Activated T-helper 17 cell treated with anti-CD3 and anti-CD28 coated beads, Interleukin-2, amount 50 U/mL, for 72 hours (primary cell): ENCODE results near the gene TUBGCP3. TPM values are rescaled to one million over a fixed set of nuclear protein-coding genes. Genes with fewer than 3 reads are reported as not detected.

Experiments
- ATAC-seq: fragments of 150-1000 bp; cut with Tn5 transposase; replicated peaks from 2 replicates; pipeline ENCODE4 v1.10.0; 2021; ENCODE audit warnings: mild to moderate bottlenecking, moderate library complexity
- H3K27ac Mint-ChIP-seq: one replicate; pipeline ENCODE4 v1.8.0; 2022; ENCODE audit warnings: mixed read lengths
- H3K27me3 Mint-ChIP-seq: one replicate; pipeline ENCODE4 v1.8.0; 2022; ENCODE audit warnings: mixed read lengths
- H3K36me3 Mint-ChIP-seq: one replicate; pipeline ENCODE4 v1.8.0; 2022; ENCODE audit warnings: low read depth, mild to moderate bottlenecking, mixed read lengths
- H3K4me1 Mint-ChIP-seq: one replicate; pipeline ENCODE4 v1.8.0; 2022; ENCODE audit warnings: mixed read lengths
- H3K4me3 Mint-ChIP-seq: one replicate; pipeline ENCODE4 v1.8.0; 2022; ENCODE audit warnings: mild to moderate bottlenecking, mixed read lengths
- H3K9me3 Mint-ChIP-seq: one replicate; pipeline ENCODE4 v1.8.0; 2022; ENCODE audit warnings: mixed read lengths
- total RNA-seq, 2 donors: library from RNA; stranded (reverse); gene quantifications; one replicate each; pipeline ENCODE4 v1.2.3, GENCODE V29; 2022

Gene TUBGCP3
- total RNA-seq, 2 donors from 2014 or later = 31.3 to 46.4 TPM

DNA sequence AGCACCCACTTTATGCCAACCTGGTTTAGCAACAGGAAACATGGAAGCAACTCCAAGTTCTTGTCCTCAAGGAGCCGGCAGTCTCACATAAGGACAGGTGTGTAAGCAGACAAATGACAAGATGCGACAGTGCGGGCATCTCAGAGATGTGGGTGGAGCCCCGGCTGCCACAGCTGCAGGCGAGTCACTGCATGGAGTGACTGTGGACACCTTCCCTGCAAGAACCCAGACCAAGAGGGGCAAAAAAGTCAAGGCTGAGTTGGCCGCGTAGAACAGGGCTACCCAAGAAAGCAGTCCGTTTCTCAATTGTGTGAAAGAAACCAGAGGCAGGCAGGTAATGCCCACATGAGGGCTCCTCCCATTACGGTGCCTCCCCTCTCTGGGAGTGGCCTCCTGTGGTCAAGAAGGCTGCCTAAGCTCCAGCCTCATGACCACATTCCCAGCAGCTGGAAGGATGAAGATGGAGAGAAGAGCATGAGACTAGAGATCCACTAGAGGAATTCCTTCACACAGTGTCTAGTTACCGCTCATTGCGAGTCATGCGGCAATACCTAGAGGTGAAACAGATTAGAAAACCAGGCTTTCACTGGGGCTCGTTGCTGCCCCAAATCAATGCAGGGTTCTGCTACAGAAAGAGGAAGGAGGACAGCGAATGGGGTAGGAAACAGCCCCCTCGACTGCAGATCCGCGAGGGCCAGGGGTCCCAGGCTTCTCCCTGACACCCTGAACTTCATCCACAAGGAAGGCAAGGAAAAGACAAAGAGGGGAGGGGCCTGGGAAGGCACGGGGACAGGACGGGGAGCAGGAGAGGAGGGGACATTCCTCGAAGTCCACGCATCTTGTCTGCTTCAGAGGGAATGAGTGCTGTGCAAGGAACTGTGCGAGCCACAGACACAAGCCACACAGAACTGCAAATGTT is 131.6 kb downstream of the TUBGCP3 start:
- peaks cover 9% of the 10 kb centered on the region for H3K9me3 Mint-ChIP-seq
- peaks cover 9% of the 10 kb centered on the region for H3K27me3 Mint-ChIP-seq
- no peak for ATAC-seq
- no peak overlapping the region for H3K4me3 Mint-ChIP-seq
- no peaks in the 10 kb centered on the region for H3K36me3 Mint-ChIP-seq
- no peak overlapping the region for H3K27ac Mint-ChIP-seq
- no peaks in the 10 kb centered on the region for H3K4me1 Mint-ChIP-seq

DNA sequence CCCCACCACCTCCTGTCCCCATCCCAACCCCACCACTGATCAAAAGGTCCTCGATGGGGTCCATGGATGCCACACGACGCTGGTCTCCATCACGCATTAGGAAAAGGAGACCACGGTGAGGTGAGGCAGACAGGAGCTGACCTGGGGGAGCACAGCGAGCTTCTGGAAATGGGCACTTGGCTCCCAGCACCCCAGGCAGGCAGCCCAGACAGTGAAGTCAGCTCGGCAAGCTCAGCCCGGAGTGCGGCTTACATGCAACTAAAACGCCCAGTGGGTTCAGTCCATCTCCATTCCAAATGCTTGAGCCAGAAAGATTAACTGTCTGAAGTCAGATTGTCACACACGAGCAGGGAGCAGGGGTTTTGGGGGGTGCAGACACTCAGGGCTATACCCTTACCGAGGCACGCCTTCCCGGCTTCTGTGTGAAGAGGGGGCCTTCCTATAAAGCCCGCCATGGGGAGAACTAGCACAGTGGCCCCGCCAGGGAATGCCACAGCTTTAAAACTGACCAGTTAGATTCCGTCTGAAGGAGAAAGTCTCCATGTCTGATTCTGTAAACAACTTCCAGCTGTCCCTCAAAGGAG is 132.4 kb downstream of the TUBGCP3 start:
- ATAC-seq = no peak
- no peak overlapping the region for H3K4me3 Mint-ChIP-seq
- H3K36me3 Mint-ChIP-seq = no peaks in the 10 kb centered on the region

DNA sequence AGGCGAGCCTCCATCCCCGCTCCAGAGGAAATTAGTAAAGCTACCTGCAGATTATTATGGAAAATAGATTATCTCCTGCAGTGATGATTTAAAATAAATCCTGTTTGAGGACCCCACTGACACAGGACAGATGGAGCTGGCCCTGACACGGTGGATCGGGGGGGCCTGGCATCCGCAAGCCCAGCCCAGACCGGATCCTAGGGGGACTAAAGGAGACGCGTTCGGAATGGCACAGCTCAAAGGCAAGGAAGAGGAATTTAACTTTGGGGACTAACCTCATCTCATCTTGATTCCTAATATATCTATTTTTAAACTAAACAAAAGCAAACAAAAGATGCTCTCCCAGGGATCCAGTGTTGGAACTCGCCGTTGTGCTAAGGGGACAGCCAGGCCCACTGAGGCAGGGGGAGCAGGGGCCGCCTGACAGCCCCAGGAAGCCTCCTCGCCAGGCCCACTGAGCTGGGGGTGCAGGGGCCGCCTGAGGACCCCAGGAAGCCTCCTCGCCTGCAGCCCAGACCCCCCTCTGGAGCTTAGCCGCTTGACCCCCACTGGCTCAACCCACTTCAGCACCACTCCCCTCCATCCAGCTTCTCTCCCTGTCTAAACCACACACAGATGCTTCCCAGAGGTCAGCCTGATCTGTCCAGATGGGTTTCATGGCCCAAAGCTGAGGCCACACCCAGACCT is 133.2 kb downstream of the TUBGCP3 start:
- Mint-ChIP-seq H3K4me1 (no peaks in the 10 kb centered on the region), H3K9me3 (peaks cover 4% of the 10 kb centered on the region), H3K4me3 (no peak overlapping the region), H3K36me3 (no peaks in the 10 kb centered on the region), H3K27me3 (peaks cover 11% of the 10 kb centered on the region), H3K27ac (no peak overlapping the region)
- no peak for ATAC-seq

More for the DNA sequence above, 132.4 kb downstream of the TUBGCP3 start:
- Mint-ChIP-seq H3K4me1 (no peaks in the 10 kb centered on the region), H3K27ac (no peak overlapping the region), H3K27me3 (peaks cover 12% of the 10 kb centered on the region), H3K9me3 (peaks cover 9% of the 10 kb centered on the region)

DNA sequence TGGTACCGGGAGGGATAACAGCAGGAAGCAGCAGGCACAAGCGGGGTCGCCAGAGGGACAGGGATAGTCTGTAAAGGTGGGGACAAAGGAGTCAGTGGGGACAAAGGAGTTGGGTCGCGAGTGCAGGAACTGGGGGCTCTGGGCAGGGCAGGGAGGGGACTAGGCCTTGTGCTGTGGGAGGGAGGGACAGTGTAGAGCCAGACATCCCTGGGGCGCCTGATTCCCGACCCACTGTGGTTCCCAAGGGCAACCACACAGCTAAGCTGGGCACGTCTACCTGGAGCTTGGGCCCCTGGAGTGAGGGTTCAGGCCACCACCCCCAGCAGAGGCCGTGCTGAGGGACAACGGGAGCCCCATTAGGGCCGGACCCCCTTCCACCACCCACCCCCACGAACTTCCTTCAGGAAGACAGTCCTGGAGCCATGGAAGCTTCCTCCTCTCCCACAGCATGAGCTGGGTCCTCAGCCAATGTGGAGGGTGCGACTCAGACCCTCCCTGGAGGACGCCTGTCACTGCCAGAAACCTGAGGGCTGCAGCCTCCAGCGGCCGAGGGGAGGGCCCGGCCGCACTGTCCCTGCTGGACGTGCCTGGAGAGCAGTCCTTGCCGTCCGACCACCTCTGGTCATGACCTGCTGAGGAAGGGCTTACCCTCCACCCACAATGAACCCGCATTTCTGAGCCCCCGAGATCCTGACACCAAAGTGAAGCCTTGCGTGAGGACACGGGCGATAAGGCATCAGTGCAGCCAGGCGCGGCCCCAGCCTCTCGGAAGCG is 133.9 kb downstream of the TUBGCP3 start:
- Mint-ChIP-seq H3K4me1 (no peaks in the 10 kb centered on the region), H3K27ac (no peak overlapping the region), H3K36me3 (no peaks in the 10 kb centered on the region), H3K9me3 (no peaks in the 10 kb centered on the region), H3K27me3 (peaks cover 7% of the 10 kb centered on the region), H3K4me3 (no peak overlapping the region)
- ATAC-seq = no peak

DNA sequence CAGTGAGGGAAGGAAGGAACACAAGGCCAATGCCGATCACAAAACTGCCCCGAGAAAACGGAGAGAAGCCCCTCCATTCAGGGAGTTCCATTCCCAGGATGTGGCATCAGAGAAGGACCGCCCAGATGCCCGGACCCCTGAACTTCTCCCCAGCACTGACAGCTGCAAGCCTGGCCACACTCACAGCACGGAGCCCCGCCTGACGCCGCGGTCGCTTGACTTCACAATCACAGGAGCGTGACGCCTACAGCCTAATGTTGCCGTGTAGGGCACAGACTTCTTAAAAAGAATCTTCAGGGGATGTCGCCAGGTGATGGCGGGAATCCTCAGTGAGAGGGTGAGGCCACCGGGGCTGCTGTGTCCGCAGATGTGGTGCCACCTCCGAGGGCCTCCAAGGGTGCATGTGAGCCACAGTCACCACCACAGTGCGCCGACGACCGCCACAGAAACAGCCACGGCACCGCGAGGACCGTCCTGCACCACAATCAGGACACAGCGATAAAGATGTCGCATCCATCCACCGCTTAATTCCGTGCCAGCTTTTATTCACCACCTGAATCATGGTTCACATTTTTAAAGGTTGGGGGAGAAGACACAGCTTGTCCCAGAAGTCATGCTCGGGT is 134.6 kb downstream of the TUBGCP3 start:
- Mint-ChIP-seq H3K27ac (no peak overlapping the region), H3K36me3 (no peaks in the 10 kb centered on the region), H3K4me3 (no peak overlapping the region), H3K4me1 (no peaks in the 10 kb centered on the region), H3K9me3 (no peaks in the 10 kb centered on the region), H3K27me3 (peaks cover 7% of the 10 kb centered on the region)
- ATAC-seq = no peak

DNA sequence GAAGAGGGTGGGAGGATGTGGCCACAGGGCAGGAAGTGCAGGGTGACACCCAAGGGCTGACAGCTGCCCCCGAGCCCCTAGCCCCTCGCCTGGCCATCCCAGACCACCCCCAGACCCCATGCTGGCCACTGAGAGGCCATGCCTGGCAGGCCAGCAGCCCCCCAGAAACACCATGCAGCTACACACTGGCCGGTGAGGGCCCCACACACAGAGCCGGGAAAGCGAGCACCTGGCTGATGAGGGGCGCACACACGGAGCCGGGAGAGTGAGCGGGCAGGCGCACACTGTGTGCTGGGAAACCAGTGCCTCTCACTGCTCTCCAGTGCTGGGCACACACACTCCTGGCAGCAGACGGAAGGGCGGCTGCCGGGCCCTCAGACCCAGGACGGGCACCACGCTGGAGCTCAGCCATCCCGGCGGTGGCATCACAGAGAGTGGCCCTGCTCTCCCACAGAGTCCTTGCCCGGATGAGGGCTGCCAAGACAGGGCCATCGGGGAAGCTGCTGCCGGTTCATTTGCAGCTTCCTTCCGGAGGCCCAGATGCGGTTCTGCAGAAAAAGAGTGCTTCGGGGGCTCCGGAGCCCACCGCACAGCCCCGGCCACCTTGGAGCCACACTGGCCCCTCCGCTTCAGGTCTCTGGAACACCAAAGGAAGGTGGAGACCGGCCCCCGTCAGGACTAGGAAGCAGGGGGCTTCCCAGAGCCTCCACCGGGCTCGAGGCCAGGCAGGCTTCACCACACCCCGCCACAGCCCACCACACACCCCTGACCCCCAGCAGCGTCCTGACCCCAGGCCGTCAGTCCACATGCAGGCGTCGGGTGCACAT is 135.4 kb downstream of the TUBGCP3 start:
- H3K4me1 Mint-ChIP-seq = no peaks in the 10 kb centered on the region
- no peaks in the 10 kb centered on the region for H3K9me3 Mint-ChIP-seq
- H3K27me3 Mint-ChIP-seq = peaks cover 7% of the 10 kb centered on the region

DNA sequence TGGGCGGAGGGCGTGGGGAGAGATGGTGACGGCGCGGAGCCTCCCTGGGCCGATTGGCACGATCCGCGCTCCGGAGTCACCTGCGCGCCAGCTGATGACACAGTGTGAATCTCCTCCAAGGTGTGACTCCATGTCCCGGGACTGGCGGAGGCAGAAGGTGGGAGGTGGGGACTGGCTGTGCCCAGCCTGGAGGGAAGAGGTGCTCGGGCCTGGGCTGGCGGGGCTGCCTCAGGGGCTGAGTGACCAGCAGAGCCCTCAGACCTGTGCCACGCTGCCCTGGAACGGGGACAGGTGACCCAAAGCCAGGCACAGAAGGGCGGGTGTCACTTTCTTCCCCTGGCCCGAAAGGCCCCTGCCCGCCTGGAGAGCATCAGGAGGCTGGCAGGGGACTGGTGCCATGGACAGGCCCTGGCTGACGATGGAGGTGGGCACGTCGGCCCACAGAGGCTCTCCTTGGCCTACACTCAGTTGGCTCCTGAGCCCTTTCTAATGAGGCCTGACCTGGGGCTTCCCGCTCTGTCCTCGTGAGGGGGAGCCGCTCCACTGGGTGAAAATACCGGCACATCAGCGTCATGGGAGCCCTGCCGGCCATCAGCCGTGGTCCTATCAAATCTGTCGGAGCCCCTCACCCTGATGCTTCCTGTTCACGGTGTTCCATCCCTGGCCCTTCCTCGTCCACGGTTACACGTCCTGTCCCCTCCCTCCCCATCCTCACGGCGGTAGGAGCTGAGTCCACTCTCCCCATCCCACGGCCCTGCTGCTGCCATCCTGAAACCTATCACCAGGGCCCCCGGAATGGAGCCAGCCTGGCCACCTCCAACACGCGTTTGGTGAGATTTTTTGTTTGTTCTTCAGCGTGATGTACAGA is 136.2 kb downstream of the TUBGCP3 start:
- ATAC-seq = no peak
- H3K4me1 Mint-ChIP-seq = no peaks in the 10 kb centered on the region
- peaks cover 10% of the 10 kb centered on the region for H3K27me3 Mint-ChIP-seq
- H3K36me3 Mint-ChIP-seq = no peaks in the 10 kb centered on the region
- H3K9me3 Mint-ChIP-seq = no peaks in the 10 kb centered on the region
- no peak overlapping the region for H3K27ac Mint-ChIP-seq
- H3K4me3 Mint-ChIP-seq = no peak overlapping the region

More for the DNA sequence above, 135.4 kb downstream of the TUBGCP3 start:
- no peak for ATAC-seq
- Mint-ChIP-seq H3K36me3 (no peaks in the 10 kb centered on the region), H3K27ac (no peak overlapping the region), H3K4me3 (no peak overlapping the region)

DNA sequence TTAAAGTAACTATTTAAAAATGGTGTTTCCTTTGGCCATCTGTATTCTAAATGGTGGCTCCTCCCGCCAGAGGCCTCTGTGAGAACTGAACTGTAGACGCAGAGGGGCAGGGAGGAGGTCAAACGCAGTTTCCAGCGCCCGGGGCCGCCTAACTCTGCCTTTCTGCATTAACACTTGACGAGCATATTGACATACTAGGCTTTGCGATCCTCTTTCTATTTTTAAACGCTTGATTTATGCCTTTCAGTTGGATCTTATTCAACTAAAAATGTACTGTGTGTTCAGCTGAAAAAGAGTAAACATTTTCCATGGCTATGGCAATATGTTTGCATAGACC is 137.1 kb downstream of the TUBGCP3 start:
- H3K4me1 Mint-ChIP-seq = no peaks in the 10 kb centered on the region
- no peaks in the 10 kb centered on the region for H3K9me3 Mint-ChIP-seq
- H3K4me3 Mint-ChIP-seq = no peak overlapping the region
- no peak overlapping the region for H3K27ac Mint-ChIP-seq
- ATAC-seq = no peak
- no peaks in the 10 kb centered on the region for H3K36me3 Mint-ChIP-seq
- peaks cover 6% of the 10 kb centered on the region for H3K27me3 Mint-ChIP-seq

DNA sequence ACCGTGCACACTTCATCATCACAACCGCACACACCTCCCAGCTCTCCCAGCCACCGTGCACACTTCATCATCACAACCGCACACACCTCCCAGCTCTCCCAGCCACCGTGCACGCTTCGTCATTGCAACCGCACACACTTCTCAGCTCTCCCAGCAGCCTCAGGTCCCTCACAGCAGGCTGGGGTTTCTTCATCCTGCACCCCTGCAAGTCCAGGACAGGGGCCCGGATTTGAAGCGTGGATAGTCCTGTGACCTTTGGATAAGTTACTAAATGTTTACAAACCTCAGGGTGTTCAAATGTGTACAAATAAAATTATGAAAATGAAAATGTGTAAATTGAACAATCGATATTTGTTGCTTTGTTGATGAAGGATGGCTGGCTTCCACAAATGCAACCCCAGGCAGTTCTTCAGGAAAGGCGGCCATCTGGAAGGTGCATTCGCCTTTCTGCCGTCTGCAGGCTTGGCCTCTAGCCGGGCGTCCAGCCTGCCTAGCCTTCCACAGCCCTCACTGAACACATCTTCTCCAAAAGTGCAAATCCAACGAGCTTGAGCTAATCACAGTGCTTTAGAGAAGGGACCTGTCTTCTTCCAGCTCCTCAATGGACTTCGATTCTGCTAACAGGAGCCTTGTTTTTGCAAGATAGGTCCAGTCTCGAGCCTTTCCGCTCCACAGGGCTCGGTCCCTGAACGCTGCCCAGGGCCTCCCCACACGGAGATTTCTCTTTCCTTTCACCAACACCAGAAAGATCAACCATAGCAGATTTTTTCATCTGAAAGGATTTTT is 137.6 kb downstream of the TUBGCP3 start:
- H3K9me3 Mint-ChIP-seq = no peaks in the 10 kb centered on the region

DNA sequence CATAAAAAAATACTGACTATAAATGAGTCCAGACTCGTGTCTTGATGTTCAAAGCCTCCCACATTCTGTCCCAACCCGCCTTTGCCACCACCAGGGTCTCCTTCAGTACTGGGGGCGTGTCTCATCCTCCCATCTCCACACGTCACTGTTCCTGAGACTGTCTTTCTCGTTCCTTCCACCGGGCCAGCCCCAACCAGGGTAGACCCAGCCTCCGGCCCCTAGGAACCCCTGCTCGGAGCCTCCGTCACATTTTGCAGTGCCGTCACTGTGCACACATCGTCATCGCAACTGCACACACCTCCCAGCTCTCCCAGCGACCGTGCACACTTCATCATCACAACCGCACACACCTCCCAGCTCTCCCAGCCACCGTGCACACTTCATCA is 138.4 kb downstream of the TUBGCP3 start:
- H3K36me3 Mint-ChIP-seq = no peaks in the 10 kb centered on the region
- peaks cover 6% of the 10 kb centered on the region for H3K27me3 Mint-ChIP-seq

More for the DNA sequence above, 137.6 kb downstream of the TUBGCP3 start:
- Mint-ChIP-seq H3K4me3 (no peak overlapping the region), H3K27me3 (peaks cover 6% of the 10 kb centered on the region), H3K27ac (no peak overlapping the region), H3K4me1 (no peaks in the 10 kb centered on the region), H3K36me3 (no peaks in the 10 kb centered on the region)
- no peak for ATAC-seq

DNA sequence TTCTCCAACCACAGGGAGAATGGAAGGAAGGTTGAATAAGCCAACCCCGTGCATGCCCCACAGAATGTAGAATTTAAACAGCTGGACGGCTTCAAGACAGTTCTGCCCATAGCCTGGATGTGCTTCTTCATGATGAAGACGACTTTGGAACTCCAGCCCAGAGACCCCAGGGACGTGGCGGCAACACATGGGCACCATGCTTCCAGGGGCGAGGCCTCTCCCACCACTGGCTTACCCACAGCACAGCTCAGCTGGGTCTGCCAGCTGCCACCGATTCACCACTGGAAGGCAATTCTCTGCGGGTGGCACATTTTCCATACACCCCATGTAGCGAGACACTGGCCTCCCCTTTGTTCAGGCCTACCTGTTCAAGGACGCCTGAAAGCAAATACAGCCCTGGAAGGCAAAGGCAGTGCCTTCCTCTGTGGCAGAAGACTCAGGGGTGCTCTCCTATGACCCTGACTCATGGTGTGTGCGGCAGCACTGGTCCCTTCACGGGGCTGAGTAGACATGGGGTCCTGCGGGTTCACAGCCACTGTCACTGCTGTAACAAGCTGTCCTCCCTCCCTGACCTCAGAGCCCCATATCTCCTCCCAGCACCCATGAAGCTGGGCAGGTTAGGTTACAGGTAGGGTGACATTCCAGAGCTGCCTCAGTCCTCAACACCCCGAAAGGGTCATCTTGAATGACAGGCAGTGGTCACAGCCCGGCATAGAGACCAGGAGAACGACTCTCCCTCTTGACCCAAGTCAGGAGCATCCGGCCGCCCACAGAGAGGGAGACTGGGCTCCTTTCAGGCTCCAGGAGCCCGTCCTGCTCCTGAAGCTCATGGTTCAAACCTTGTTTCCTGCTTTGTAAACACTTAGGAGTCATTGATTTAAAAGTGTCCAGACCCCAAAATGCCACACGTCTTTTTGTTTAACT is 139.1 kb downstream of the TUBGCP3 start:
- Mint-ChIP-seq H3K4me1 (no peaks in the 10 kb centered on the region), H3K9me3 (no peaks in the 10 kb centered on the region), H3K27me3 (peaks cover 6% of the 10 kb centered on the region), H3K4me3 (no peak overlapping the region), H3K36me3 (no peaks in the 10 kb centered on the region), H3K27ac (no peak overlapping the region)
- ATAC-seq = no peak

More for the DNA sequence above, 138.4 kb downstream of the TUBGCP3 start:
- no peaks in the 10 kb centered on the region for H3K4me1 Mint-ChIP-seq
- no peak overlapping the region for H3K4me3 Mint-ChIP-seq
- no peaks in the 10 kb centered on the region for H3K9me3 Mint-ChIP-seq
- ATAC-seq = no peak
- H3K27ac Mint-ChIP-seq = no peak overlapping the region
